NB4 (cell line): ENCODE results near the gene MVP.

Experiments
- CTCF ChIP-seq: IDR thresholded peaks from one replicate; pipeline ENCODE4 v1.5.1; 2012; ENCODE audit warnings: low read depth, low read length
- MAX ChIP-seq: IDR thresholded peaks from 2 replicates; pipeline ENCODE4 v1.6.1; 2011; ENCODE audit warnings: low read depth, low read length
- MYC ChIP-seq: IDR thresholded peaks from 2 replicates; pipeline ENCODE4 v1.6.1; 2011; ENCODE audit warnings: low read depth, low read length
- POLR2A ChIP-seq: IDR thresholded peaks from 2 replicates; pipeline ENCODE4 v1.6.1; 2011; ENCODE audit warnings: mild to moderate bottlenecking; ENCODE audit not compliant: insufficient read length; ENCODE audit errors: extremely low read depth

GRCh38 chr16:29842732-29843346 is 22.6 kb downstream of the MVP start:
- TF ChIP-seq POLR2A (no peak), CTCF (peak; percentile 14), MAX (no peak), MYC (no peak)
